ENCODE data around the gene REEP1.

DNA sequence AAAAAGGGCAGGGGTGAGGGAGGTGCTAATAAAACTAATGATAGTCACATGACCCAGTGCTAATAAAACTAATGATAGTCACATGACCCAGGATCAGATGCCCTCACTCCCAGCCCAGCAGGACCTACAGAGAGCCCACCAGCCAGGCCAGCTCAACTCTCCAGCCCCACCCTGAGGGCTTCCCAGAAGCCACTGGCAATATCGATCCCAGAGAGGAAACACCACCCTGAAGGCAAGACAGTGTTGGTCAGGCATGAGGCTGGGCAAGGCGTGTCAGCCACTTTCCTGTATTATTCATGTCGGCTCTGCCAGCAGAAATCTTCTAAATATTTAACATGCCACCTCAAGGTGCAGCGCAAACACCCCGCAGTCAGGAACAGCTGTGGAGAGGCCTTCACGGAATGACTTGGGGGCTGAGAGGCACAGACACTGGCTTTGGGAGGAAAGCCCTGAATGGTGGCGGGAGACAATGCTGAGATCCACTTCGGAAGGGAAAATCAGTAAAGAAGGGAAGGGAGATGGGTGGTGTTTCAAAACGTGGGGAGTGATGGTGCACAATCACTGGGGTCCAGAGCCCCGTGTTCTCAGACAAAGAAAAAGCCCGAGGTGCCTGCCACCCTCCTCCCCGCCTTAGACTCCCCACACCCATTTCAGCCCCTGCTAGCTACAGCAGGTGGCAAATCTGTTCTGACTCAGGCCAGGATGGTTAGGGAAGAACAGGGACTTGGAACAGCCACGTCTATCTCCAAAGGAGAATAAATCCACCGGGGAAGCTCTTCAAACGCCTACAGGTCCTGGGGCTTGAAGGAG lies 1.4 kb downstream of the REEP1 start:
- TF ChIP-seq ZNF264 (CRISPR knock-in tag; IDR thresholded peaks at IDR 0.05) = no peak
- TF ChIP-seq ZNF816 (CRISPR knock-in tag; IDR thresholded peaks at IDR 0.05; ENCODE audit: borderline replicate concordance) = no peak
- TF ChIP-seq HNF4G (IDR thresholded peaks at IDR 0.05; ENCODE audit: borderline replicate concordance, low read depth, low read length) = no peak
- no peak for TF ChIP-seq HNF4G (CRISPR knock-in tag; IDR thresholded peaks at IDR 0.05; ENCODE audit: borderline replicate concordance, low read depth)
- TF ChIP-seq SOX6 (IDR thresholded peaks at IDR 0.05) = no peak
- TF ChIP-seq SOX6 (CRISPR knock-in tag; IDR thresholded peaks at IDR 0.05) = no peak
- TF ChIP-seq SP140L (CRISPR knock-in tag; IDR thresholded peaks at IDR 0.05; ENCODE audit: borderline replicate concordance) = no peak
- no peak for TF ChIP-seq JUN (CRISPR knock-in tag; IDR thresholded peaks at IDR 0.05)
- TF ChIP-seq, protein P1, sequence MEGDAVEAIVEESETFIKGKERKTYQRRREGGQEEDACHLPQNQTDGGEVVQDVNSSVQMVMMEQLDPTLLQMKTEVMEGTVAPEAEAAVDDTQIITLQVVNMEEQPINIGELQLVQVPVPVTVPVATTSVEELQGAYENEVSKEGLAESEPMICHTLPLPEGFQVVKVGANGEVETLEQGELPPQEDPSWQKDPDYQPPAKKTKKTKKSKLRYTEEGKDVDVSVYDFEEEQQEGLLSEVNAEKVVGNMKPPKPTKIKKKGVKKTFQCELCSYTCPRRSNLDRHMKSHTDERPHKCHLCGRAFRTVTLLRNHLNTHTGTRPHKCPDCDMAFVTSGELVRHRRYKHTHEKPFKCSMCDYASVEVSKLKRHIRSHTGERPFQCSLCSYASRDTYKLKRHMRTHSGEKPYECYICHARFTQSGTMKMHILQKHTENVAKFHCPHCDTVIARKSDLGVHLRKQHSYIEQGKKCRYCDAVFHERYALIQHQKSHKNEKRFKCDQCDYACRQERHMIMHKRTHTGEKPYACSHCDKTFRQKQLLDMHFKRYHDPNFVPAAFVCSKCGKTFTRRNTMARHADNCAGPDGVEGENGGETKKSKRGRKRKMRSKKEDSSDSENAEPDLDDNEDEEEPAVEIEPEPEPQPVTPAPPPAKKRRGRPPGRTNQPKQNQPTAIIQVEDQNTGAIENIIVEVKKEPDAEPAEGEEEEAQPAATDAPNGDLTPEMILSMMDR (CRISPR knock-in tag; IDR thresholded peaks at IDR 0.05) = no peak
- no peak for TF ChIP-seq PHF8 (CRISPR knock-in tag; IDR thresholded peaks at IDR 0.05)
- TF ChIP-seq ATF1 (CRISPR knock-in tag; IDR thresholded peaks at IDR 0.05) = no peak
- TF ChIP-seq SP1 (IDR thresholded peaks at IDR 0.05) = no peak
- no peak for TF ChIP-seq SP1 (CRISPR knock-in tag; IDR thresholded peaks at IDR 0.05)
- TF ChIP-seq, protein P2, sequence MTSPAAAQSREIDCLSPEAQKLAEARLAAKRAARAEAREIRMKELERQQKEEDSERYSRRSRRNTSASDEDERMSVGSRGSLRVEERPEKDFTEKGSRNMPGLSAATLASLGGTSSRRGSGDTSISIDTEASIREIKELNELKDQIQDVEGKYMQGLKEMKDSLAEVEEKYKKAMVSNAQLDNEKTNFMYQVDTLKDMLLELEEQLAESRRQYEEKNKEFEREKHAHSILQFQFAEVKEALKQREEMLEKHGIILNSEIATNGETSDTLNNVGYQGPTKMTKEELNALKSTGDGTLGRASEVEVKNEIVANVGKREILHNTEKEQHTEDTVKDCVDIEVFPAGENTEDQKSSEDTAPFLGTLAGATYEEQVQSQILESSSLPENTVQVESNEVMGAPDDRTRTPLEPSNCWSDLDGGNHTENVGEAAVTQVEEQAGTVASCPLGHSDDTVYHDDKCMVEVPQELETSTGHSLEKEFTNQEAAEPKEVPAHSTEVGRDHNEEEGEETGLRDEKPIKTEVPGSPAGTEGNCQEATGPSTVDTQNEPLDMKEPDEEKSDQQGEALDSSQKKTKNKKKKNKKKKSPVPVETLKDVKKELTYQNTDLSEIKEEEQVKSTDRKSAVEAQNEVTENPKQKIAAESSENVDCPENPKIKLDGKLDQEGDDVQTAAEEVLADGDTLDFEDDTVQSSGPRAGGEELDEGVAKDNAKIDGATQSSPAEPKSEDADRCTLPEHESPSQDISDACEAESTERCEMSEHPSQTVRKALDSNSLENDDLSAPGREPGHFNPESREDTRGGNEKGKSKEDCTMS (CRISPR knock-in tag; conservative IDR thresholded peaks at IDR 0.05) = no peak
- no peak for TF ChIP-seq POLR2AphosphoS5 (IDR thresholded peaks at IDR 0.05; ENCODE audit: low read depth, low read length)
- no peak for TF ChIP-seq PRPF4 (IDR thresholded peaks at IDR 0.05; ENCODE audit: low read depth, low read length, poor library complexity, severe bottlenecking)
- no peak for TF ChIP-seq DNMT1 (CRISPR knock-in tag; IDR thresholded peaks at IDR 0.05)
